ENCODE measurements around the gene MRGPRD. TPM values are rescaled to one million over a fixed set of nuclear protein-coding genes. Genes with fewer than 3 reads are reported as not detected.
A peak's percentile ranks its signal among the peaks of the same experiment; 100 is the strongest.

MRGPRD gene
- total RNA-seq (2016; rRNA removed; fragmentation: Illumina TruSeq; extraction: Trizol) (not detected in 2 replicates), polyA plus RNA-seq (2011; rRNA removed) (not detected in 2 replicates), polyA minus RNA-seq (2011; rRNA and poly(A)+ RNA removed; ENCODE audit: low replicate concordance) (not detected in 2 replicates), Bru-seq, nascent RNA (not detected), BruChase-seq, experiment 1, labeled RNA remaining after a 6-hour chase (not detected), BruChase-seq, experiment 2, labeled RNA remaining after a 2-hour chase (not detected)
- not detected in 2 replicates for total RNA-seq (2016; cell fraction: cytosol; rRNA removed; fragmentation: Illumina TruSeq; extraction: Trizol; ENCODE audit: low read depth)
- not detected in 2 replicates for total RNA-seq (2016; cell fraction: insoluble cytoplasmic fraction; rRNA removed; fragmentation: Illumina TruSeq; extraction: Trizol)
- not detected in 2 replicates for total RNA-seq (2016; cell fraction: membrane; rRNA removed; fragmentation: Illumina TruSeq; extraction: Trizol)
- total RNA-seq (2016; cell fraction: nucleus; rRNA removed; fragmentation: Illumina TruSeq; extraction: Trizol): not detected in 2 replicates
- not detected in 2 replicates for polyA plus RNA-seq (2011; cell fraction: cytosol; rRNA removed)
- not detected in 2 replicates for polyA plus RNA-seq (2011; cell fraction: nucleus; rRNA removed)
- polyA plus RNA-seq (2012): not detected in 2 replicates
- not detected in 2 replicates for polyA plus RNA-seq (2016; cell fraction: cytosol; fragmentation: Illumina TruSeq; extraction: Trizol; ENCODE audit: low read depth)
- not detected in 2 replicates for polyA plus RNA-seq (2016; cell fraction: insoluble cytoplasmic fraction; fragmentation: Illumina TruSeq; extraction: Trizol; ENCODE audit: low read depth)
- polyA plus RNA-seq (2016; cell fraction: membrane; fragmentation: Illumina TruSeq; extraction: Trizol; ENCODE audit: low read depth): not detected in 2 replicates
- polyA plus RNA-seq (2016; cell fraction: nucleus; fragmentation: Illumina TruSeq; extraction: Trizol; ENCODE audit: insufficient read depth, low read depth): not detected in 2 replicates
- polyA minus RNA-seq (2011; cell fraction: cytosol; rRNA and poly(A)+ RNA removed): not detected in 2 replicates
- not detected in 2 replicates for polyA minus RNA-seq (2011; cell fraction: nucleus; rRNA and poly(A)+ RNA removed)
- long read RNA-seq, experiment 1: 0 reads
- long read RNA-seq, experiment 2: 0 reads

GRCh38 chr11:68980776-68981065 lies at the start of gene MRGPRD:
TSS of gene MRGPRD (minus strand) at chr11:68980986. CDS start at chr11:68980986, 0 bp downstream.
- no TSS peak for BruUV-seq (replicated peaks)
- ChIA-PET POLR2A (no interaction called here), CTCF (ENCODE audit: low intra/inter-chr PET ratio, low total read pairs) (no interaction called here)
- in situ Hi-C loops (cut with HindIII; ENCODE audit: extremely low pct_ligation_motif_present, low pct_unique_long_range_greater_than_20kb) (no loop called here), intact Hi-C loops (cut with micrococcal nuclease; ENCODE audit: unreplicated experiment) (no loop called here)
- Histone ChIP-seq H3K9ac (ENCODE audit: insufficient read depth, low read depth, low read length) (no peak within 1 kb of the TSS), H3K27me3 (ENCODE audit: control insufficient read depth in 1 of 2, insufficient read depth in 2 of 2, low read length in 2 of 2) (peaks cover 6 to 26% of the 10 kb centered on the region in 2 experiments; a peak in 2 of 5 replicates), H3K27ac (ENCODE audit: extremely low read length, insufficient read depth, low read length) (no peak within 1 kb of the TSS), H2AFZ (ENCODE audit: low read length) (no peak within 1 kb of the TSS), H4K20me1 (ENCODE audit: insufficient read depth, low read length) (no peaks in the 10 kb centered on the region), H3K4me3 (replicated peaks in 1 of 3; ENCODE audit: insufficient read depth in 1 of 3, low read depth in 2 of 3, low read length in 3 of 3) (no peak within 1 kb of the TSS), H3K4me2 (ENCODE audit: low read depth, low read length) (no peak within 1 kb of the TSS), H3K9me3 (ENCODE audit: low read length) (no peaks in the 10 kb centered on the region), H3K79me2 (ENCODE audit: insufficient read depth, low read length) (no peaks in the 10 kb centered on the region), H3K36me3 (replicated peaks in 1 of 2; ENCODE audit: control insufficient read depth in 1 of 2, insufficient read depth in 2 of 2, low read length in 2 of 2) (no peaks in the 10 kb centered on the region), H3K4me1 (ENCODE audit: insufficient read depth, low read length) (no peaks in the 10 kb centered on the region)
- WGBS (ENCODE audit: low lambda C conversion rate): 15% methylated on average over 6 of the region's 8 CpGs
- FAIRE-seq: no peak
- ATAC-seq: peak; percentile 35; the same call in 1 of the 3 replicates
- DNase-seq (ENCODE audit: low spot score): no peak
- TF ChIP-seq ZNF407 (CRISPR knock-in tag; IDR thresholded peaks at IDR 0.05; ENCODE audit: not compliant biosample characterization) (no peak), ZNF20 (CRISPR knock-in tag; IDR thresholded peaks at IDR 0.05) (no peak), CEBPZ (IDR thresholded peaks at IDR 0.05; ENCODE audit: low read length) (no peak), ZSCAN9 (CRISPR knock-in tag; IDR thresholded peaks at IDR 0.05; ENCODE audit: borderline replicate concordance) (no peak), ZNF263 (CRISPR knock-in tag; IDR thresholded peaks at IDR 0.05) (no peak), FIP1L1 (IDR thresholded peaks at IDR 0.05; ENCODE audit: borderline replicate concordance, insufficient read depth, low read depth, low read length) (no peak), DDIT3 (CRISPR knock-in tag; IDR thresholded peaks at IDR 0.05) (no peak), ETV6 (CRISPR knock-in tag; conservative IDR thresholded peaks at IDR 0.05) (no peak), SIX4 (CRISPR knock-in tag; IDR thresholded peaks at IDR 0.05) (no peak)

Measured in HepG2 (cell line).